ENCODE results near the gene WASF3.

DNA sequence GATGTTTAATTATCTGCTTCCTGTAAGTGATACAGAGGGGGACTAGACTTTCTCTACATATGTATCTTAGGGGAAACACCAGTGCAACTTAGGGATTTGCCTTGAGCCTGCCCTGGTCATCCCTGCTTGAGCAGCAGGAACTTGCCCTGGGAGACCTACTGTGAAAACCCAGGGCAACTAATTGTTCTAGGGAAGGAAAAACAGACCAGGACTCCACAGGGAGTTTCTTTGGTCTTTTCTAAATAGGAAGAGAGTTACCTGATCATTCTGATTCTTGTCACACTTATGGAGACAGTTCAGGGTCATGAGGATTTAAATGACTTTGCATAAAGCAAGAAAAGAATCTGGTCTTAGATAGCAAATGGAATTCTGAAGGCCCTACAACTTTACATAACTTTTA lies 89.1 kb downstream of the WASF3 start:
- no peak for TF ChIP-seq EZH2 (IDR thresholded peaks at IDR 0.05; ENCODE audit: borderline replicate concordance, low read depth, low read length, severe bottlenecking)
- TF ChIP-seq, protein P1, sequence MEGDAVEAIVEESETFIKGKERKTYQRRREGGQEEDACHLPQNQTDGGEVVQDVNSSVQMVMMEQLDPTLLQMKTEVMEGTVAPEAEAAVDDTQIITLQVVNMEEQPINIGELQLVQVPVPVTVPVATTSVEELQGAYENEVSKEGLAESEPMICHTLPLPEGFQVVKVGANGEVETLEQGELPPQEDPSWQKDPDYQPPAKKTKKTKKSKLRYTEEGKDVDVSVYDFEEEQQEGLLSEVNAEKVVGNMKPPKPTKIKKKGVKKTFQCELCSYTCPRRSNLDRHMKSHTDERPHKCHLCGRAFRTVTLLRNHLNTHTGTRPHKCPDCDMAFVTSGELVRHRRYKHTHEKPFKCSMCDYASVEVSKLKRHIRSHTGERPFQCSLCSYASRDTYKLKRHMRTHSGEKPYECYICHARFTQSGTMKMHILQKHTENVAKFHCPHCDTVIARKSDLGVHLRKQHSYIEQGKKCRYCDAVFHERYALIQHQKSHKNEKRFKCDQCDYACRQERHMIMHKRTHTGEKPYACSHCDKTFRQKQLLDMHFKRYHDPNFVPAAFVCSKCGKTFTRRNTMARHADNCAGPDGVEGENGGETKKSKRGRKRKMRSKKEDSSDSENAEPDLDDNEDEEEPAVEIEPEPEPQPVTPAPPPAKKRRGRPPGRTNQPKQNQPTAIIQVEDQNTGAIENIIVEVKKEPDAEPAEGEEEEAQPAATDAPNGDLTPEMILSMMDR (IDR thresholded peaks at IDR 0.05; ENCODE audit: borderline replicate concordance, extremely low read depth, low read length, poor library complexity, severe bottlenecking): no peak

Measured in DND-41 (cell line).